ENCODE measurements around the gene LSM14A.
"Not testable (repeated sequence)": the region's sequence is repeated elsewhere in the genome, so short reads cannot be mapped to it uniquely, and the experiment has no call there.

LSM14A gene

DNA sequence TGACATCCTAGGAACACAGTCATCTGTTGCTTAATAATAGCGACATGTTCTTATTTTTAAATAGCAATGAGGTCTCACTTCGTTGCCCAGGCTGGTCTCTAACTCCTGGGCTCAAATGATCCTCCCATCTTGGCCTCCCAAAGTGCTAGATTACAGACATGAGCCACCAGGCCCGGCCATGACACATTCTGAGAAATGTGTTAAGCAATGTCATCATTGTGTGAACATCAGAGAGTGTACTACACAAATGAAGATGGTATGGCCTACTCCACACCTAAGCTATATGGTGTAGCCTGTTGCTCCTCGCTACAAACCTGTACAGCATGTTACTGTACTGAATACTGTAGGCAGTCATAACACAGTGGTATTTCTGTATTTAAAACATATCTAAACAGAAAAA, 57.4 kb downstream of the LSM14A start:
- no peak for DNase-seq (ENCODE audit: low read depth)

DNA sequence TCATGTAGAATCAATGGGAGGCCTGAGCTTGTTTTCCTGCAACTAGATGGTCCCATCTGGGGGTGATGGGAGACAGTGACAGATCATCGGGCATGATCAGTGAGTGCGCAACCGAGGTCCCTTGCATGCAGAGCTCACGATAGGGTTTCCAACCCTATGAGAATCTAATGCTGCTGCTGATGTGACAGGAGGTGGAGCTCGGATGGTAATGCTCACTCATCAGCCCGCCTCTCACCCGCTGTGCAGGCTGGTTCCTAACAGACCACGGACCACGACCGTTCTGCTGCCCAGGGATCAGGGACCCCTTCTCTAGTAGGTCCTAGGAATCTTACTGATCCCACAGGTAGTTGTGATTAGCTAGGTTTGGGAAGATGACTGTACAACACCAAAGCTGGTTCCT, 58.5 kb downstream of the LSM14A start:
- no peak for DNase-seq (ENCODE audit: low read depth)

DNA sequence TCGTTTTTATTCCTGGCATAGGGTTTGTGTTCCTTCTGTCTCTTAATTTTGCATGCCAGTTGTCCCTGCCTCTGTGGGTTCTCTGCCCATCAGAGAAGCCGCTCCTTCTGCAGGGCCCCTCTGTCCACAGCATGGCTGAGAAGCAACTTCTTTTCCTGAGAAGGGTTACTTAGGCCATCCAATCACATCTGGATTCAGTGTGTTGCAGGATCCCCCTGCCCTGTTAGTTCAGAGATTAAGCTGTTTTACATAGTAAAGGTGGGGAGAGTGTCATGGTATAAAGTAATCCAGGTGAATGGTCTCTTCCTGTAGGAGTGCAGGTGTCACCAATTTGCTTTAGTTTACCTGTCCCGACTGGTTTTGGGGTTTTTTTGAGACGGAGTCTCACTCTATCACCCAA, 59.1 kb downstream of the LSM14A start:
- DNase-seq (ENCODE audit: low read depth): no peak

DNA sequence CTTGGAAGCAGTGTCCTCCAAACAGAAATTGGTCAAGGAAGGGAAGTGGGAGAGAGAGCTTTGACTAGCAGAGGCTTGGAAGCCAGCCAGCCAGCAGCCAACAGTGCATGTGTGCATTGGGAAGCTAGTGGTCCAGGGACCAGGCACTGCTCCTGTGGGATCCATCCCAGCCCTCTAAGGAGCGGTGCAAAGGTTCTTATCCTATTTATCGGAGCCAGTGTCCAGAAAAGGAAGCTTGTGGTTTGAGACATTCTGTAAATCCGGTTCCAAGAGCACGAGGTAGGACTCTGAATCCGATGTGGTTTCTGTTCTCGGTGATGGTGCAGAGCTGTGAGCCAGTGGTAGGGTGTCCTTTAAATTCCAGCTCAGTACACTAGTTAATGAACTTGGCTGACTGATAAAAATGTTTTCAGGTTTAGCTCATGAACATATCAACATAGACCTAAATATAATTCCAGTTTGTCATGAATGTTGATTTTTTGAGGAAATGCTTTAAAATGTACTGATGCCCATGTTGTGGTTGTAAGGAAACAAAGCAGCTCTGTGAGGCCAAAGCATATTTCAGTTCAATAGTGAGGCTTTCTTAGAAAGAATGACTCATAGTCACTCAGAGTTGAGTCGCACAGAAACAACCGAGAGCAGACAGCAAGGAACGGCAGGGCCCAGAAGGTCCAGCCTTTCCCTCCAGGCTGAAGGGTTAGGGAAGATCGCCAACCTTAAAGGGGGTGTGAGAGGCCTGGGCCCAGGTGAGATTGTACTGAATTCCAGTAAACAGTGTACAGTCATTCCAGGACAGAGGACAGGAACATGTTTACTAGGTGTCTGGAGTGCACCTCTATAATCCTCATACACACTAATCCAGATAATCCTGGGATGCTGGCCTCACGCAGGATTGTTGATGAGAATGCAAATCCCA, 60.5 kb downstream of the LSM14A start:
- DNase-seq (ENCODE audit: low read depth): peak; percentile 89

DNA sequence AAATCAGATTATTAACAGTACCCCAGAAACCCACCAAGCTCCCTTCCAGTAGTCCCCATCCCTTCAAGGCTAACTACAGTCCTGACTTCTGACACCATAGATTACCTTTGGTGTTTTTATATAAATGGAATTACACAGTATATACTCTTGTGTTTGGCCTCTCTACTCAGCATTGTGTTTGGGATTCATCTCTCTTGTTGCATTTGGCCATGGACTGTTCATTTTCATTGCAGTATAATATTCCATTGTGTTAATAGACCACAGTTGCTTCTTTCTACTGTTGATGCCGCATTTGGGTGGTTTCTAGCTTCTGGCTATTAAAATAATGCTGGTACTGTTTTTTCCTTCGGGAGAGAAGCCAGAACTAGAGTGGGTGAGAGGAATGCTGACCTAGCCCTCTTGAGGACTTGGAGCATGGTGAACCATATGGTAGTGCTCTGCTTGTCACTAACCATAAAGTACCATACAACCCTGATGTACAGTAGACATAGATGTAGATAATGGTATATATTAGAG, 63.2 kb downstream of the LSM14A start:
- DNase-seq (ENCODE audit: low read depth): no peak

DNA sequence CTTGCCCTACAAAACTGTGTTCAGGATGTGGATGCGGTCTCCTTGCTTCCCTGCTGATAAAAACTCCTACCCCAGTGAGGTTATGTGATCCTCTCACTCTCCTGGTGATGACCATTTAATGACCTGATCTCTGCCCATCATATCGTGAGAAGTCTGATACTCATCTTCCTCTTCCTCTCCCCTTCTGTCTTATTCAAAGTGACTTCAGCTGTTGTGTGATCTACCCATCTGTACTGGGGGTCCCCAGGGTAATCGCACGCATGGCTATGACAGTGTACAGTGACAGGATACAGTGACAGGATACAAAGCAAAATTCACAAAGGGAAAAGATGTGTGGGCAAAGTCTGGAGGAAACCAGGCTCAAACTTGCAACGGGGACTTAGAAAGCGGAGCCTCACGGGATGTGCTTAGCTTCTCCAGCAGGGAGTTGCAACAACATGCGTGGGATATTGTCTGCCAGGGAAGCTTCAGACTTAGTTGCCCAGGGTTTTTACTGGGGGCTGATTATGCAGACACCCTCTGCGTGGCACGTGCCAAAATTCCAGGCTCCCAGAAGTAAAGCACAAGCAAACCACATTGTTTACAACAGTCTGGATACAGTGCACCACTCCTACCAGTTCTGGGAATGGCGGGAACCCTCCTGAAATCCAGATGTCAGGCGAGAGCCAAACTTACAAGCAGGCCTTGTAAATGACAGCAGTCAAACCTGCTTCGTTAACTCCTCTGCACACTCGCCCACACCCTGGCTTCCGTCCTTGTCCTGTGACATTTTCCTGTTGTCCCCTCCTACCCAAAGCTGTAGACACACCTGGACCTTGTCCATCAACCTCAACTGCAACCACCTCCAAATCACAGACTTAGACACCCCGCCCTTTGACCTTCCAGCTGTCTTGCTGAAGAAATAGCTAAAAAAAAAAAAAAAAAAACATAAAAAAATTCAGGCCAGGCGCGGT, 64.0 kb downstream of the LSM14A start:
- no peak for DNase-seq (ENCODE audit: low read depth)

DNA sequence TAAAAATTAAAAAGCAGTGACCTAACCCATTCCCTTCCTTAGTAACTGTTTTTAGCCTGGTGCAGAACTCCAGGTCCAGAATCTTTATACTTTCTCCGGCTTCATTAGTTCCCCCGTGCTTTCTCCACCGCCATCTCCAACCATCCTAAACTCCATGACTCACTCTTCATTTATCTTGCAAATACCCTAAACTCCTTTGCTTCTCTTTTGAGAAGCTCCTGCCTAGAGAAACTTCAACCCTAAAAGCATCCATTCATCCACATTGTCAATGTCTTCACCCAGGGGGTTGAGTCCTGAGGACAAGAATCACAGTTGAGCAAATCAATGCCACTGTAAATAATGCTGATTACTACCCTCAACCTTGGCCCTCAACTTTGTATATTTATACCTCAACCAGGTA, 65.0 kb downstream of the LSM14A start:
- DNase-seq (ENCODE audit: low read depth): no peak

DNA sequence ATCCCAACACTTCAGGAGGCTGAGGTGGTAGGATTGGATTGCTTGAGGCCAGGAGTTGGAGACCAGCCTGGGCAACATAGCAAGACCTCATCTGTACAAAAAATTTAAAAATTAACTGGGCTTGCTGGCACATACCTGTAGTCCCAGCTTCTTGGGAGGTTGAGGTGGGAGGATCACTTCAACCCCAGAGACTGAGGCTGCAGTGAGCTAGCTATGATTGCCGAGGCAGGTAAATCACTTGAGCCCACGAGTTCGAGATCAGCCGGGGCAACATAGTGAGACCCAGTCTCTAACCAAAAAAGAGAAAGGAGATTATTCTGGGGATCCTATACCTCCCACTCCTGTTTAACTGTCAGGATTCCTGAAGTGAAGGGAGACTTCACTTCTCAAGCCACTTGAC, 65.6 kb downstream of the LSM14A start:
- DNase-seq (ENCODE audit: low read depth): no peak

DNA sequence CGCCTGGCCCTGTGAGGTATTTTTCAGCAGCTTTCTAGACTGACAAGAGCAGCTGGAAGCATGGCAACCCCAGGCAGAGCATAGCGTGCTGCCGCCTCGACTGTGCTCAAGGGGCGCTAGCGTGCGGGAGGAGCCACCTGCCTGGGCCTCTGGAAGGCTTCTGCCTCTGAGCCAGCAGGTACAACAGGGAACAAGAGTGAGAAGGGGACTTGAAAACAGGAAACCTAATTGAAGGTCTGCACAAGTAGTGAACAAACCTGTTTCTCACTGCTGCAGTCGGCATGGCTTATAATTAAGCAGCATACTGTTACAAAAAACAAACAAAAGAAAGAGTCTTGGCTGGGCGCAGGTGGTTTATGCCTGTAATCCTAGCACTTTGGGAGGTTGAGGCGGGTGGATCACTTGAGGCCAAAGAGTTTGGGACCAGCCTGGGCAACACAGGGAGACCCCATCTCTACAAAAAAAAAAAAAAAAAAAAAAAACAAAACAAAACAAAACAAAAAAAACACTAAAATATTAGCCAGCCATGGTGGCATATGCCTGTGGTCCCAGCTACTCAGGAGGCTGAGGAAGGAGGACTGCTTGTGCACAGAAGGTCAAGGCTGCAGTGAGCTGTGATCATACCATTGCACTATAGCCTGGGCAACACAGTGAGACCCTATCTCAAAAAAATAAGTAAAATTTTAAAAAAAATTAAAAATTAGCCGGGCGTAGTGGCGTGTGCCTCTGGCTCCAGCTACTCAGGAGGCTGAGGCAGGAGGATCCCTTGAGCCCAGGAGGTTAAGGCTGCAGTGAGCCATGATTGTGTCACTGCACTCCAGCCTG, 69.4 kb downstream of the LSM14A start:
- DNase-seq (ENCODE audit: low read depth): no peak

DNA sequence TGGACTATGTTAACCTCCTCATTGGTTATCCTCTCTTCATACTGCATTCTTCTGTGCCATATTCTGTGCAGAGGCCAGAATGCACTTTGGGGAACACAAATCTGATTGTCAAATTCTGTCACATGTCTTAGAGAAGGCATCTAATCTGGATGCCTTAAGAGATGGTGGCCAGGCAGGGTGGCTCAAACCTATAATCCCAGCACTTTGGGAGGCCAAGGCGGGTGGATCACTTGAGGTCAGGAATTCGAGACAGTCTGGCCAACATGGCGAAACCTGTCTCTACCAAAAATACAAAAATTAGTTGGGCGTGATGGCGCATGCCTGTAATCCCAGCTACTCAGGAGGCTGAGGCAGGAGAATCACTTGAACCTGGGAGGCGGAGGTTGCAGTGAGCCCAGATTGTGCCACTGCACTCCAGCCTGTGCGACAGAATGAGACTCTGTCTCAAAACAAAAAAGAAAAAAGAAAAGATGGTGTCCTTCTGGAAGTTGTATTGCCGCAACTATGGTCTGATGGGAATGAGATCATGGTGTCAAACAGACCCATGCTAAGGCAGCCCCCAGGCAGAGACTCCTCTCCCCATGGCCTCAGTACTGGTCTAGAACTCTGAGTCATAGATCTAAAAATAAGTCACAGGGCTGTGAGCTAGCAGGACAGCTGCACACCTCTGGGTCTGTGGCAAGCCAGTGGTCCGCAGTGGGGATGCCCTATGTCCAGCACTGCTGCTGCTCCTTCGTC, 71.0 kb downstream of the LSM14A start:
- not testable (repeated sequence) for DNase-seq (ENCODE audit: low read depth)

DNA sequence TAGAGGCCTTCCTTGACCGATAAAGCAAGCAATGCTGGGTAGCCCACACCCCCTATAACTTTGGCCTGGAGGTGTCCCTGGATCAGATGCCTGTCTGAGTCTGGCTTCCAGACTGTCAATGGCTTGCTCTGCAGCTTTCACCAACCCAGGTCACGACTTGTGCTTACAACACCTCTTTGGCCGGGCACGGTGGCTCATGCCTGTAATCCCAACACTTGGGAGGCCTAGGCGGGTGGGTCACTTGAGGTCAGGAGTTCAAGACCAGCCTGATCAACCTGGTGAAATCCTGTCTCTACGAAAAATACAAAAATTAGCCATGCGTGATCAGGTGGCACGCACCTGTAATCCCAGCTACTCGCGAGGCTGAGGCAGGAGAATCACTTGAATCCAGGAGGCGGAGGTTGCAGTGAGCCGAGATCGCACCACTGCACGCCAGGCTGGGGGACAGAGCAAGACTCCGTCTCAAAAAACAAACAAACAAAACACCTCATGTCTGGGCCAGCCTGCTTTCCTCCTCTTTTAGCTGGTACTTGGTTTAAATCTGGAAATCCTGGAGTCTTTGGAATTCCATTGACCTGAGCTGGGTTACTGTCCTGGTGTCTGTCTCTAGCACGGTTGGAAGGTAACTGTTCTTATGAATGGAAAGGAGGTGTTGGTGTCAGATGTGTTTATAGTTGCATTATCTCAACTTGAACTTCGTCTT, 71.7 kb downstream of the LSM14A start:
- DNase-seq (ENCODE audit: low read depth): no peak

DNA sequence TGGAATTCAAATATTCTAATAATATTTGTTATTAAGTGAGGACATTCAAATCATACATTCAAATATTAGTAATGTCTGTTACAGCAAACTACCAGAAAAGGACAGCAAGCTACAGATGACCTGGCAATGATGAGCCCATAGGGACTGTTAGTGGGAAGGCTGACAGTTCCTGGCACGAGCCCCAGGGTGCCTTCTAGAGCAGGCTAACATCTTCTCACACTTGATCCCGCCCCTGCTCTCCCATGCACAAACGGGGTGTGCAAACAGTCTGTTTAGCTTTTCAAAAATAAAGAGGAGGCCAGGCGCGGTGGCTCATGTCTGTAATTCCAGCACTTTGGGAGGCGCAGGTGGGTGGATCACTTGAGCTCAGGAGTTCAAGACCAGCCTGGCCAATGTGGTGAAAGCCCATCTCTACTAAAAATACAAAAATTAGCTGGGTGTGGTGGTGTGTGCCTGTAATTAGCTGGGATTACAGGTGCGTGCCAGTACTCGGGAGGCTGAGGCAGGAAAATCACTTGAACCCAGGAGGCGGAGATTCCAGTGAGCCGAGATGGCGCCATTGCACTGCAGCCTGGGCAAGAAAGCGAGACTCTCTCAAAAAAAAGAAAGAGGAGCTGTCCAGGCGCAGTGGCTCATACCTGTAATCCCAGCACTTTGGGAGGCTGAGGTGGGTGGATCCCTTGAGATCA, 72.5 kb downstream of the LSM14A start:
- DNase-seq (ENCODE audit: low read depth): no peak

DNA sequence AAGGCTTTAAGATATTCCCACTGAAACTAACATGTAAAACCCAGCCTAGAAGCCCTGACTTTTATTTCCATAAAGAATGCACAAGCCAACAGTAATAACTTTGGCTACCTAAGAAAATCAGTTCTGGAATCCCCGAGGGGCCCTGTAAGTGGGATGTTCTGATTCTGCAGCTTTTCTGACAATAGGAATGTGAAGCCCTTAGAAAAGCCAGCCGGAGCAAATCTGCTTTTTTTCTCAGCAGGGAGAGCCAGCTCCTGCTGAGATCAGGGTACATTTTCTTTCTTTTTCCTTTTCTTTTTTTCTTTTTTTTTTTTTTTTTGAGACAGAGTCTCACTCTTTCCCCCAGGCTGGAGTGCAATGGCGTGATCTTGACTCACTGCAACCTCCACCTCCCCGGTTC, 74.0 kb downstream of the LSM14A start:
- no peak for DNase-seq (ENCODE audit: low read depth)

DNA sequence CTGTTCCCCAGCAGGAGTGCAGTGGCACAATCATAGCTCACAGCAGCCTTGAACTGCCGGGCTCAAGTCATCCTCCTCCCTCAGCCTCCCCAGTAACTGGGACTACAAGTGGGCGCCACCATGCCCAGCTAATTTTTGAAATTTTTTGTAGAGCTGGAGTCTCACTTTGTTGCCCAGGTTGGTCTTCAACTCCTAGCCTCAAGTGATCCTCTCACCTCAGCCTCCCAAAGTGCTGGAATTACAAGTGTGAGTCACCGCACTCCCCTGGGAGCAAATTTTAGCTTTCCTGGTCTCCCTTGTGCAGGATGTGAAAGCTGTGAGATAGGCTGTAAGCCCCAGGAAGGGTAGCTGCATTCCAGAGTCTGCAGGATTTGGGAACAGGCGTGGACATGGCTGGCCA, 76.6 kb downstream of the LSM14A start:
- no peak for DNase-seq (ENCODE audit: low read depth)

DNA sequence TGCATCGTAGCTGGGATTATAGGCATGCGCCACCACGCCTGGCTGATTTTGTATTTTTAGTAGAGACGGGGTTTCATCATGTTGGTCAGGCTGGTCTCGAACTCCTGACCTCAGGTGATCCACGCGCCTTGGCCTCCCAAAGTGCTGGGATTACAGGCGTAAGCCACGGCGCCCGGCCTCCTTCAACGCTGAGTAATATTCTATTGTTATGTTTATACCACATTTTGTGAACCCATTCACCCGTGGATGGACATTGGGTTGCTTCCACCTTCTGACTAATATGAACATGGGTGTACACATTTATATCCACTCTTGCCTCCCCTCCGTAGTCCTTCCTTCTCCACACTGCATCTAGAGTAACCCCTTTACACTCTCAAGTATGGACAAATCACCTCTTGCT, 80.9 kb downstream of the LSM14A start:
- DNase-seq (ENCODE audit: low read depth): not testable (repeated sequence)

DNA sequence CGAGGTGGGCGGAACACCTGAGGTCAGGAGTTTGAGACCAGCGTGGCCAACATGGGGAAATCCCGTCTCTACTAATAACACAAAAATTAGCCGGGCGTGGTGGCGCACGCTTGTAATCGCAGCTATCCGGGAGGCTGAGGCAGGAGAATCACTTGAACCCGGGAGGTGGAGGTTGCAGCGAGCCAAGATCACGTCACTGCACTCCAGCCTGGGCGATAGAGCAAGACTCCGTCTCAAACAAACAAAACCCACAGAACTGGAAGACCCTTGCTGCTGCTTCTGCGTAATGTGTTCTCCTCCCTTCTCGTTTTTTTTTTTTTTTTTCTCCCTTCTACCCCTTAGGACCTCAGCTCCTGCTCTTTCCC, 81.4 kb downstream of the LSM14A start:
- DNase-seq (ENCODE audit: low read depth): not testable (repeated sequence)

DNA sequence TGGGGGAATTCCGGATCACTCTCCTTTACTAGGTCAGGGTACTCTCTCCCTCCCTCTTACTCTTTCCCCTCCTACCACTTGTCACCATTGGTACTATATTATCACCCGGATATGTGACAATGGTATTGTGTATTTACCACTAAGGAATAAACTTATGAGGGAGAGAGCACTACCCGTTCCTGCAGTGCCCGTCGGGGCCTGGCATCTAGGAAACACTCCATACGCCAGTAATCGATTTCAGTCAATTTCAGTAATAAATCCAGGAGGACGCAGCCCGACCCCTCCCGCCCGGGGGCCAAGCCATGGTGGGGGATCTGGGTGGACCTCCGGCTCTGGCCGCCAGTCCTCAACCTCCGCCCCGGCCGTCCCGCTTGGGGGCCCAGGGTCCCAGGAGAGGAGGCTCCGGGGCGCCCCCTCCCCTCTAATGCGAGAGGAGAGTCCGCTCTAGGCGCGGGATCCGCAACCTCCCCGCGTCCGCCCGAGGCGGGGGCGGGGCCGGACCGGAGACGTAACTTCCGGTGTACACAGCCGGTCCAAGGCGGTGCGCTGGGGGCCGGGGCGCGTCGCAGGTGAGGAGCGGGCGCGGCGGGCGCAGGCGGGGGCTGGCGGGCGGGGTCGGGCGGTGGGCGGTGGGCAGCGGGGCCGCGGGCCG, 81.9 kb downstream of the LSM14A start, which contains the start of gene GARRE1:
GARRE1 (plus strand) TSS at position 509 of the 652 bp plus-strand sequence. CDS start 45,920 bp downstream, outside the sequence.
- no peak for DNase-seq (ENCODE audit: low read depth)

DNA sequence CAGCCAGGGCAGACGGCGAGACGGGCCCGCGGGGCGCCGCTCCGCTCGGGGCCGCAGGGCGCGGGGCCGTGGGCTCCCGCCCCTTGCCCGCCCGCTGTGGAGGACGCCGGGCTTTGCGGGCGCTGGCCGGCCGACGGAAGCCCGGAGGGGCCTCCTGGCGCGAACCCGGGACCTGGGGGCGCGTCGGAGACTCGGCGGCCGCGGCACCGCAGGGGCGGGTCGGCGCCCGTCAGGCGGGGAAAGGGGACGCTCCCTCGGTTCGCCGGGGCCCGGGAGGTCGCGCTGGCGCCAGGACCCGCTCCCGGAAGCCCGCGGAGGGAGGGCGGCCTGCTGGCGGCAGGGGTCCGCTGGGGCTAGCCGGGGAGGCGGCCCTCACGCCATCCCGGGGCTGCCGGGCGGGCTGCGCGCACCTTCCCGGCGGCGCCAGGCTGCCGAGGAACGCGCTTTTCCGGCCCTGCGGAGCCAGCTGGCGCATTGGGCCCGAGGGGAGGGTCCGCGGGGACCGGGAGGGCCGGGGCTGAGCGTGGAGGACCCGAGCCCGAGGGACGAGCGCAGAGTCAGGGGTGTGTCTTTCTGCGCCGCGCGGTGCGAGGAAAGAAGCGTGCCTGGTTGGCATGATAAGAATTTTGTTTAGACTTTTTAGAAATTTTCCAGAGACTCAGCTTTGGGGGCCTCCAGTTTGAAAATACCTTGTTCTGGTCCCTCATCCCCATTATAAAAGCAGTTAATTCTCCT, 82.6 kb downstream of the LSM14A start:
- no peak for DNase-seq (ENCODE audit: low read depth)

DNA sequence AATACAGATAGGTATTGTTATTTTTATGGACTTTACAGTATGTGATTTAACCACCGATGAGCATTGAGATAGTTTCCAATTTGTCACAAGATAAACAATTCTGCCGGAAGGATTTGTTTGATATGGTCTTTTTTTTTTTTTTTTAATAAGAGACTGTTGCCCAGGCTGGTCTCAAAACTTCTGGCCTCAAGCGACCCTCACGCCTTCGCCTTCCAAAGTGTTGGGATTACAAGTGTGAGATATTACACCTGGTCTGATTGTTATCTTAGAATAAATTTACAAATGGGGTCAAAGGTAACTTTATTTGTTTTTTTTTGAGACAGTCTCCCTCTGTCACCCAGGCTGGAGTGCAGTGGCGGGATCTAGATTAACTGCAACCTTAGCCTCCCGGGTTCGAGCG, 83.2 kb downstream of the LSM14A start:
- DNase-seq (ENCODE audit: low read depth): no peak

All from non-pigmented ciliary epithelial cell (primary cell).